GM12874 (cell line): Measurements from ENCODE around the gene SRP19.

Source experiments
- CTCF ChIP-seq: IDR thresholded peaks from 2 replicates; pipeline ENCODE4 v1.5.1; 2011; ENCODE audit warnings: low read depth, mild to moderate bottlenecking, control low read depth, low read length, moderate library complexity; ENCODE audit not compliant: insufficient read depth

The SRP19 gene

GRCh38 chr5:112914584-112914983 lies 53.5 kb downstream of the SRP19 start:
- TF ChIP-seq CTCF = no peak

GRCh38 chr5:112915831-112916230 lies 54.7 kb downstream of the SRP19 start:
- TF ChIP-seq CTCF = no peak

GRCh38 chr5:112917453-112917995 lies 56.4 kb downstream of the SRP19 start:
- TF ChIP-seq CTCF = peak; percentile 48; the same call in 1 of the 2 replicates

- no peak for TF ChIP-seq CTCF
Measured at GRCh38 chr5:112918136-112918535, 57.0 kb downstream of the SRP19 start.

- TF ChIP-seq CTCF = no peak
Measured at GRCh38 chr5:112918679-112919078, 57.6 kb downstream of the SRP19 start.
